ENCODE data around the gene LDLRAP1.

LDLRAP1 gene

DNA sequence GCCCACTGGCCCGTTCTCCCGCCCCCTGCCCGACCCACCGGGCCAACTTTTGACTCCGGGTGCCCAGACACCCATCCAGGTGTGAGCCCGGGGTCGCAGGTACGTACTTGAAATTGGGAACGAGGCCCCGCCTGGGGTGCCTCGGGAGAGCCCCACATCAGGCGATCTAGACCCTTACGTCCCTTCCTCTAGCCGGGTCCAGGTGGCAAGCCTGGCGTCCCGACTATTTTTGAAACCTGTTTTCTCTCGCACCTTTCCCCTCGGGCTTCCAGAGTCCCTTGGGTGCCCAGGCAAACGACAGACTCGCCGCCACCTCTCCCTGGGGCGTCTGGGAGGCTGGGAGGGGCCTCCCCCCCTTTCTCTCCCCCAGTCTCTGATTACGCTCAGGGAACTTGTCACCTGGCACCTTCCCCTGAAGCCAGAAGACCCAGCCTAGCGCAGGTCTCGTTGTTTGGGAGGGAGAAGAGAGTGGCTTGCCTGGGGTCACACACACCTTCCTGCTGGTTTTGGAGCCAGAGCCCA lies 898 bp downstream of the LDLRAP1 start:
- TF ChIP-seq, protein P1, sequence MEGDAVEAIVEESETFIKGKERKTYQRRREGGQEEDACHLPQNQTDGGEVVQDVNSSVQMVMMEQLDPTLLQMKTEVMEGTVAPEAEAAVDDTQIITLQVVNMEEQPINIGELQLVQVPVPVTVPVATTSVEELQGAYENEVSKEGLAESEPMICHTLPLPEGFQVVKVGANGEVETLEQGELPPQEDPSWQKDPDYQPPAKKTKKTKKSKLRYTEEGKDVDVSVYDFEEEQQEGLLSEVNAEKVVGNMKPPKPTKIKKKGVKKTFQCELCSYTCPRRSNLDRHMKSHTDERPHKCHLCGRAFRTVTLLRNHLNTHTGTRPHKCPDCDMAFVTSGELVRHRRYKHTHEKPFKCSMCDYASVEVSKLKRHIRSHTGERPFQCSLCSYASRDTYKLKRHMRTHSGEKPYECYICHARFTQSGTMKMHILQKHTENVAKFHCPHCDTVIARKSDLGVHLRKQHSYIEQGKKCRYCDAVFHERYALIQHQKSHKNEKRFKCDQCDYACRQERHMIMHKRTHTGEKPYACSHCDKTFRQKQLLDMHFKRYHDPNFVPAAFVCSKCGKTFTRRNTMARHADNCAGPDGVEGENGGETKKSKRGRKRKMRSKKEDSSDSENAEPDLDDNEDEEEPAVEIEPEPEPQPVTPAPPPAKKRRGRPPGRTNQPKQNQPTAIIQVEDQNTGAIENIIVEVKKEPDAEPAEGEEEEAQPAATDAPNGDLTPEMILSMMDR (IDR thresholded peaks at IDR 0.05; ENCODE audit: control insufficient read depth, insufficient read depth, low read depth, low read length, missing control alignments), result no peak
- no peak for DNase-seq (ENCODE audit: low read depth)

DNA sequence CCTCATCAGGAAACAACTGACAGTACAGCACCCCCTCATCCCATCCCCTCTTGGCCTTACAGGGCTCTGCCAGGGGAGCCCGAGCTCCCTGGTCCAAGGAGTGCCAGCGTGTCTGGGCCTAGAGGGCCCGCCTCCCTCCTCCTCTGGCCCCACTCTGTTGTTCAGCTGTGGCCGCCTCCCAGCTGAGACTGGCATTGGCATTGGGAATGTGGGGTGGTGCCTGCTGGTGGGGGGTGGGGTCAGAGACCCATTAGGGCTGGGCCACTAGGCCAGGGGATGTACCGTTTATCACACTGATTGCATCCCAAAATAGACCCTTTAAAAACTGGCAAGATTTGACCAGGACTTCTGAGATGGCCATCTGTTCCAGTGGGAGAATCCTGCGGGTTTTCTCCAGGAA lies 1.4 kb downstream of the LDLRAP1 start:
- H3K4me3 ChIP-seq (ENCODE audit: control insufficient read depth, low read depth, low read length), result peak overlapping the region; percentile 89
- TF ChIP-seq, protein P1 (IDR thresholded peaks at IDR 0.05; ENCODE audit: control insufficient read depth, insufficient read depth, low read depth, low read length, missing control alignments), result no peak
- DNase-seq (ENCODE audit: low read depth), result no peak

More for the DNA sequence above, 898 bp downstream of the LDLRAP1 start:
- H3K4me3 ChIP-seq (ENCODE audit: control insufficient read depth, low read depth, low read length), result peak overlapping the region; percentile 89

DNA sequence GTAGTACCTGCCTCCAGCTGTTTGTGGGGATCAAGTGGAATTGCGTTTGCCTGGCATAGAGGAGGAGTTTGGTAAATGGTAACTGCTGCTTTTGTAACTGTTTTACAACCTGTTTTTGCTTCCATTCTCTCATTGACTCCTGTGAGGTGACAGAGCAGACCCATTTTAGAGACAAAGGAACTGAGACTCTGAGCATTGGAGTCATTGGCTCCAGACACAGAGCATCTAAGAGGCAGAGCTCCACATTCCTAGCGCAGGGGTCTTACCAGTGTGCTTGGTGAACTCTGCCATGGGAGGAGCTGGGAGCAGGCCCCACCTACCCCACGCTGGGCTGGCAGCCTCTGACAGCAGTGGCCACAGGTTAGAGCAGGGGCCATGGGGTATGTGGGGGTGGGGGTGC lies 2.4 kb downstream of the LDLRAP1 start:
- DNase-seq (ENCODE audit: low read depth), result no peak
- TF ChIP-seq, protein P1 (IDR thresholded peaks at IDR 0.05; ENCODE audit: control insufficient read depth, insufficient read depth, low read depth, low read length, missing control alignments), result no peak
- H3K4me3 ChIP-seq (ENCODE audit: control insufficient read depth, low read depth, low read length), result no peak overlapping the region

DNA sequence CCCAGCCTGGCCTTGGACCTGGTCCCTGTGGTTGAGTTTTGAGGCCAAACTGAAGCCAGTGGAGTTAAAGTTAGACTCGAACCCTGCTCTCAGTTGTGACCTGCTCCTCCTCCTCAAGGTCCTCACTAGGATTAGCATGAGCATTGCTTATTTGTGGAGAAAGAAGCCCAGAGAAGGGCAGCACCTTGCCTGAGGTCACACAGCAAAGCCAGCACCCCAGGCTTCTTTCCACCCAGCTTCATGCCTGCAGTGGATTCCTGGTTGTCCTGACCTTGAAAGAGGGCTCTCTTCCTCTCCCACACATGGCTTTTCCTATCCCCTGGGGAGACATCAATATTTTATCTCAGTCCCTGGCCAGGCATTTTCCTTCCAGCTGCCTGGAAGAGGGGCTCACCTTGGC lies 2.8 kb downstream of the LDLRAP1 start:
- TF ChIP-seq, protein P1 (IDR thresholded peaks at IDR 0.05; ENCODE audit: control insufficient read depth, insufficient read depth, low read depth, low read length, missing control alignments), result no peak
- no peak overlapping the region for H3K4me3 ChIP-seq (ENCODE audit: control insufficient read depth, low read depth, low read length)

DNA sequence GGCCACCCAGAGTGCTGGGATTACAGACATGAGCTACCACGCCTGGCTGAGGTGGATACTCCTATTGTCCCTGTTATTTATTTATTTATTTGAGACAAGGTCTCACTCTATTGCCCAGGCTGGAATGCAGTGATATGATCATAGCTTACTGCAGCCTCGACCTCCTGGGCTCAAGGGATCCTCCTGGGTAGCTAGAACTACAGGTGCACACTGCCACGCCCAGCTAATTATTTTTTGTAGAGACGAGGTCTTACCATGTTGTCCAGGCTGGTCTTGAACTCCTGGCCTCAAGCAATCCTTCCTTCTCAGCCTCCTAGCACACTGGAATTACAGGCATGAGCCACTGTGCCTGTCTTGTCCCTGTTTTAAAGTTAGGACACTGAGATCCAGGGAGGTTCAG lies 5.2 kb downstream of the LDLRAP1 start:
- TF ChIP-seq, protein P1 (IDR thresholded peaks at IDR 0.05; ENCODE audit: control insufficient read depth, insufficient read depth, low read depth, low read length, missing control alignments), result no peak
- no peak for DNase-seq (ENCODE audit: low read depth)
- no peak overlapping the region for H3K4me3 ChIP-seq (ENCODE audit: control insufficient read depth, low read depth, low read length)

More for the DNA sequence above, 2.8 kb downstream of the LDLRAP1 start:
- DNase-seq (ENCODE audit: low read depth), result no peak

DNA sequence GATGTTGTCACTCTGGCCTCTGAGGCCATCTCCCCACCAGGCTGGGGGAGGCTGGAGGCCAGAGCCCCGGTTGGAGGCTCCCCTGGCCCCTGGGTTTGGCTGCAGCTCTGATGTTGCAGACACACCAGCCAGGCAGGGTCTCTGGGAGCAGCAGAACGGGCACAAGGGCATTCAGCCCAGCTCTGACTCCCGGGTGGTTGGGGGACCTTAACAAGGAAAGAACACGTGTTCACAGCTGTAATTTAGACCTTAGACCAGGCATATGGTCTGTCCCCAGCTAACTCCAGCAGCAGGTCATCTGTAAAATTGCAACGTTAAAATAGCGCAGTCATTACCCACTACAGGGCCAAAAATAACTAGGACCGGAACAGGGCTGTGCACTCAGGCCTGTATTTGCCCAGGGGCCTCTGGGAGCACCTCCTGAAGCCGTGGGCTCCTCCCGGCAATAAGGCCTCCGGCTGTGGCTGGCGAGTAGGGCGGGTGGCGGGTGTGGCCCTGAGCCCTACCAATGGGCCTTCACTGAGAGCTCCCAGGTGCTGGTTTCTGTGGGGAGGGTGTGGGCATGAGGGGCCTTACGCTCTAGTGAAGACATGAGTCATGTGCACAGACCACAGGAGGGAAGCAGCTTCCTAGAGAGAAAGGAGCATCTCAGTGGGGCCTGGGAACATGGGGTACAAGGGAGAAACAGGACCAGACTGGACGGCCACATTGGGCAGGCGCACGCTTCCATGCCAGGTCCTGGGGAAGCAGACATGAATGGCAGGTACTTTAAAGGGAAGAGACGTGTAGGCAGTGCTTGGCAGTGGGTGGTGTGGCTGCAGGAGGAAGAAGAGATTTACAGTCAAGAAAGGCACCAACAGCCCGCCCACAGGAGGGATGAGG lies 6.1 kb downstream of the LDLRAP1 start:
- no peak overlapping the region for H3K4me3 ChIP-seq (ENCODE audit: control insufficient read depth, low read depth, low read length)
- TF ChIP-seq, protein P1 (IDR thresholded peaks at IDR 0.05; ENCODE audit: control insufficient read depth, insufficient read depth, low read depth, low read length, missing control alignments), result no peak
- DNase-seq (ENCODE audit: low read depth), result no peak

All from AG09309 (cell line).